ENCODE measurements around the gene FOLH1. TPM values are rescaled to one million over a fixed set of nuclear protein-coding genes. Genes with fewer than 3 reads are reported as not detected.
A peak's percentile ranks its signal among the peaks of the same experiment; 100 is the strongest.
"Not testable (repeated sequence)": the region's sequence is repeated elsewhere in the genome, so short reads cannot be mapped to it uniquely, and the experiment has no call there.

FOLH1 gene
- polyA plus RNA-seq (2013), result 0.14 TPM in 1 of 2 replicates, not detected in the other

DNA sequence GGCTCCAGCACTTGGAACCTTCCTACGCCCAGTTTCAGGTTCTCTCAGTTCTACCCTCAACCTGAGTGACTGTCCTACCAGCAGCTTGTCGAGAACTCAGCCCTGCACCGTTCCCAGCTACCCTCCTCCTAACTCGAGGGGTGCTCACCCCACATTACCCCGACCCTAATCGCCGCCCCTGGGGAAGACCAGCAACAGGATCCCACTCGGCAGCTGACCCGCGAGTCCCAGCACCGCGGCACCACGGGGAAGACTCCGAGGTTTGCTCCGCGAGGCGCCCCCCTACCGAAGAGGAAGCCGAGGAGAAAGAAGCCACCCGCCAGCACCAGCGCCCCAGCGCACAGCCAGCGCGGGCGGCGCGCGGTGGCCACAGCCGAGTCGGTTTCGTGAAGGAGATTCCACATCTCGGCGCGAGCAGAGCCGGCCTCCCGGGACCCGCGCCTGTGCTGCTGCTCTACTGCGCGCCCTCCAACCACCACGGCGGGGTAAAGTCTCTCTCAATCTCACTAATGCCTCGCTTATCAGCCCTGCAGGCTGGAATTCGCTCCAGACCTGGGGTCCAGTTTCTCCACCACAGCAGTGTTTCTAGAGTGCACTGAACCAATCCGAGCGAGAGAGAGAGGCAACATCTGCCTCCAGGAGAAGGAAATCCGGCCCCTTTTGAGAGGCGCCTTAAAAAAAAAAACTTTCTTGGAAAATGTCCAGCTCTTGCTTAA lies at the start of gene FOLH1:
Gene FOLH1 (minus strand): TSS at position 597 of the 716 bp plus-strand sequence. CDS start 193 bp downstream, at position 404.
- H4K8ac ChIP-seq (ENCODE audit: low read depth, low read length), result no peak within 1 kb of the TSS
- peaks cover 6% of the 10 kb centered on the region for H3K9me3 ChIP-seq (ENCODE audit: insufficient read depth, low read depth, low read length)
- H3K4me2 ChIP-seq (ENCODE audit: low read length), result peak within 1 kb of the TSS; percentile 54
- H2BK120ac ChIP-seq (ENCODE audit: insufficient read depth, low read length, poor library complexity), result no peak within 1 kb of the TSS
- H3K79me1 ChIP-seq (ENCODE audit: low read length), result no peaks in the 10 kb centered on the region
- H3K27ac ChIP-seq (ENCODE audit: low read depth, low read length), result no peak within 1 kb of the TSS
- no peak within 1 kb of the TSS for H2BK5ac ChIP-seq (ENCODE audit: low read depth, low read length, poor library complexity)
- H3K9ac ChIP-seq (ENCODE audit: low read length), result no peak within 1 kb of the TSS
- no peaks in the 10 kb centered on the region for H3K79me2 ChIP-seq (ENCODE audit: control insufficient read depth, insufficient read depth, low read length, poor library complexity)
- H3K23ac ChIP-seq (ENCODE audit: low read length), result no peak within 1 kb of the TSS
- peaks cover 6% of the 10 kb centered on the region for H3K27me3 ChIP-seq (ENCODE audit: insufficient read depth, low read length)
- DNase-seq, result no peak
- no peak within 1 kb of the TSS for H3K18ac ChIP-seq (ENCODE audit: low read length)
- H3K14ac ChIP-seq (ENCODE audit: low read length), result no peak within 1 kb of the TSS
- H2BK12ac ChIP-seq (ENCODE audit: low read length), result no peak within 1 kb of the TSS
- whole genome bisulfite sequencing (ENCODE audit: extremely low coverage, insufficient coverage, insufficient read length), result no CpG with 5 or more reads among the region's 48 CpGs
- no peaks in the 10 kb centered on the region for H3K36me3 ChIP-seq (ENCODE audit: control insufficient read depth in 1 of 2, insufficient read depth in 2 of 2, low read length in 2 of 2)
- H4K12ac ChIP-seq (ENCODE audit: low read depth, low read length), result no peak within 1 kb of the TSS
- no peak within 1 kb of the TSS for H3K4ac ChIP-seq (ENCODE audit: low read depth, low read length)
- H2AFZ ChIP-seq (ENCODE audit: insufficient read depth, low read length, poor library complexity), result peak within 1 kb of the TSS; percentile 27
- no peak within 1 kb of the TSS for H3K4me3 ChIP-seq (ENCODE audit: low read depth, low read length)
- H2AK5ac ChIP-seq (ENCODE audit: low read length), result no peak within 1 kb of the TSS
- no peaks in the 10 kb centered on the region for H3K4me1 ChIP-seq (ENCODE audit: control insufficient read depth in 1 of 2, insufficient read depth in 2 of 2, low read length in 2 of 2)
- no peak within 1 kb of the TSS for H4K91ac ChIP-seq (ENCODE audit: low read depth, low read length)

DNA sequence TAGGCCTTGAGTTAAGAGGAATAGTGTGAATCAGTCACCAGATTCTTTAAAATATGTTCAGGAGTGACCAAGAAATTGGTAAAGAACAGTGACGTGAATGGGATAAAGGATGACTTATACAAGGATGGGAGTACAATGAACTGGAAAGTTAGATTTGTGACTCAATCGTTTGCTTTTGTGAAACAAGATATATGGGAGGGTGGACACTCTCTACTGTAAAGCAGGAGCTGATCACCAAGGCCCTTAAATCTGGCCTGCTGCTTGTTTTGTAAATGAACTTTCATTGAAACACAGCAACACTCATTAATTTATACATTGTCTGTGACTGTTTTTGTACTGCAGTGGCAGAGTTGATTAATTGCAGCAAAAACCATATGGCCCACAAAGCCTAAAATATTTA lies 46.7 kb upstream of the FOLH1 start:
- not testable (repeated sequence) for H3K36me3 ChIP-seq (ENCODE audit: control insufficient read depth in 1 of 2, insufficient read depth in 2 of 2, low read length in 2 of 2); H3K4me3 ChIP-seq (ENCODE audit: low read depth, low read length); DNase-seq; H3K79me1 ChIP-seq (ENCODE audit: low read length); H3K9ac ChIP-seq (ENCODE audit: low read length); H4K8ac ChIP-seq (ENCODE audit: low read depth, low read length); H3K14ac ChIP-seq (ENCODE audit: low read length); H2BK120ac ChIP-seq (ENCODE audit: insufficient read depth, low read length, poor library complexity); H3K4me2 ChIP-seq (ENCODE audit: low read length); H2AFZ ChIP-seq (ENCODE audit: insufficient read depth, low read length, poor library complexity); H3K79me2 ChIP-seq (ENCODE audit: control insufficient read depth, insufficient read depth, low read length, poor library complexity); H3K18ac ChIP-seq (ENCODE audit: low read length); H2BK12ac ChIP-seq (ENCODE audit: low read length); H3K9me3 ChIP-seq (ENCODE audit: insufficient read depth, low read depth, low read length); H3K23ac ChIP-seq (ENCODE audit: low read length); H4K91ac ChIP-seq (ENCODE audit: low read depth, low read length); H2AK5ac ChIP-seq (ENCODE audit: low read length); H3K27ac ChIP-seq (ENCODE audit: low read depth, low read length); H3K27me3 ChIP-seq (ENCODE audit: insufficient read depth, low read length); H3K4ac ChIP-seq (ENCODE audit: low read depth, low read length); H3K4me1 ChIP-seq (ENCODE audit: control insufficient read depth in 1 of 2, insufficient read depth in 2 of 2, low read length in 2 of 2); H4K12ac ChIP-seq (ENCODE audit: low read depth, low read length); H2BK5ac ChIP-seq (ENCODE audit: low read depth, low read length, poor library complexity)
- WGBS (ENCODE audit: extremely low coverage, insufficient coverage, insufficient read length), result no CpG with 5 or more reads among the region's 2 CpGs

DNA sequence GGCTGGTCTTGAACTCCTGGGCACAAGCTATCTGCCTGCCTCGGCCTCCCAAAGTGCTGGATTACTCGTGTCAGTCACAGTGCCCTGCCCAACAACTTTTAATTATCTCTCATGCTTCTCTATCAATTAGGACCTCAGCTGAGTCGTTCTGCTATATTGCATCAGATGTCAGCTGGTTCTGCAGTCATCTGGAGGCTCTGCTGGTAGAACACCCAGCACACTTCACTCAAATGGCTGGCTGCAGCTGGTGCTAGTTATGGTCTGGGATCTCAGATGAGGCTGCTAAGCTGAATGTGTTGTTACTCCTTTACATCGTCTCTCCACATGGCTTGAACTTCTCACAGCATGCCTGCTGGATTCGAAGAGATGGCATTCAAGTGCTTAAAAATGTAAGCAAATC lies 42.8 kb upstream of the FOLH1 start:
- H2AK5ac ChIP-seq (ENCODE audit: low read length), result not testable (repeated sequence)
- no CpG with 5 or more reads among the region's 5 CpGs for WGBS (ENCODE audit: extremely low coverage, insufficient coverage, insufficient read length)

DNA sequence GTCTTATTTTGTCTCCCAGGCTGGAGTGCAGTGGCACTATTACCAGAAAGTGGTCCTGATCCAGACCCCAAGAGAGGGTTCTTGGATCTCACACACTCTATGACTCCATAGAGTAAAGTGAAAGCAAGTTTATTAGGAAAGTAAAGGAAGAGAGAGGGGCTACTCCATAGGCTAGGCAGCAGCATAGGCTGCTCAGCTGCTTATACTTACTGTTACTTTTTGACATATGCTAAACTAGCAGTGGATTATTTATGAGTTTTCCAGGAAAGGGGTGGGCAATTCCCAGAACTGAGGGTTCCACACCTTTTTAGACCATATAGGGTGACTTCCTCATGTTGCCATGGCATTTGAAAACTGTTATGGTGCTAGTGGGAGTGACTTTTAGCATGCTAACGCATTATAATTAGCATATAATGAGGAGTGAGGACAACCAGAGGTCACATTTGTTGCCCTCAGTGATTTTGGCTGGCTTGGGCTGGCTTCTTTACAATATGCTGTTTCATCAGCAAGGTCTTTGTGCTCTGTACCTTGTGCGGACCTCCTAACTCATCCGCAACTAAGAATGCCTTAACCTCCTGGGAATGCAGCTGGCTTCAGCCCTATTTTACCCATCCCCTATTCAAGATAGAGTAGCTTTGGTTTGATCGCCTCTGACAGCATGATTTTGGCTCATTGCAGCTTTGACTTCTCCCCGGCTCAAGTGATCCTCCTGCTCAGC lies 42.2 kb upstream of the FOLH1 start:
- WGBS (ENCODE audit: extremely low coverage, insufficient coverage, insufficient read length), result no CpG with 5 or more reads among the region's 5 CpGs
- not testable (repeated sequence) for H3K9ac ChIP-seq (ENCODE audit: low read length); DNase-seq; H4K12ac ChIP-seq (ENCODE audit: low read depth, low read length); H3K14ac ChIP-seq (ENCODE audit: low read length); H3K4ac ChIP-seq (ENCODE audit: low read depth, low read length); H2BK12ac ChIP-seq (ENCODE audit: low read length); H3K4me2 ChIP-seq (ENCODE audit: low read length); H3K9me3 ChIP-seq (ENCODE audit: insufficient read depth, low read depth, low read length); H3K79me2 ChIP-seq (ENCODE audit: control insufficient read depth, insufficient read depth, low read length, poor library complexity); H2AFZ ChIP-seq (ENCODE audit: insufficient read depth, low read length, poor library complexity); H3K4me3 ChIP-seq (ENCODE audit: low read depth, low read length); H3K18ac ChIP-seq (ENCODE audit: low read length); H2AK5ac ChIP-seq (ENCODE audit: low read length); H3K36me3 ChIP-seq (ENCODE audit: control insufficient read depth in 1 of 2, insufficient read depth in 2 of 2, low read length in 2 of 2); H2BK120ac ChIP-seq (ENCODE audit: insufficient read depth, low read length, poor library complexity); H2BK5ac ChIP-seq (ENCODE audit: low read depth, low read length, poor library complexity); H3K27ac ChIP-seq (ENCODE audit: low read depth, low read length); H3K27me3 ChIP-seq (ENCODE audit: insufficient read depth, low read length); H3K23ac ChIP-seq (ENCODE audit: low read length); H4K91ac ChIP-seq (ENCODE audit: low read depth, low read length); H3K79me1 ChIP-seq (ENCODE audit: low read length); H4K8ac ChIP-seq (ENCODE audit: low read depth, low read length); H3K4me1 ChIP-seq (ENCODE audit: control insufficient read depth in 1 of 2, insufficient read depth in 2 of 2, low read length in 2 of 2)

More for the DNA sequence above, 42.8 kb upstream of the FOLH1 start:
- H3K79me1 ChIP-seq (ENCODE audit: low read length); H3K4me3 ChIP-seq (ENCODE audit: low read depth, low read length); H3K4me2 ChIP-seq (ENCODE audit: low read length); H3K9ac ChIP-seq (ENCODE audit: low read length); H2BK5ac ChIP-seq (ENCODE audit: low read depth, low read length, poor library complexity); H3K4me1 ChIP-seq (ENCODE audit: control insufficient read depth in 1 of 2, insufficient read depth in 2 of 2, low read length in 2 of 2); H4K91ac ChIP-seq (ENCODE audit: low read depth, low read length); H3K23ac ChIP-seq (ENCODE audit: low read length); H3K9me3 ChIP-seq (ENCODE audit: insufficient read depth, low read depth, low read length); H3K79me2 ChIP-seq (ENCODE audit: control insufficient read depth, insufficient read depth, low read length, poor library complexity); H3K27ac ChIP-seq (ENCODE audit: low read depth, low read length); H4K12ac ChIP-seq (ENCODE audit: low read depth, low read length); H3K18ac ChIP-seq (ENCODE audit: low read length); H3K4ac ChIP-seq (ENCODE audit: low read depth, low read length); H4K8ac ChIP-seq (ENCODE audit: low read depth, low read length); H2BK120ac ChIP-seq (ENCODE audit: insufficient read depth, low read length, poor library complexity); H3K14ac ChIP-seq (ENCODE audit: low read length); DNase-seq; H3K36me3 ChIP-seq (ENCODE audit: control insufficient read depth in 1 of 2, insufficient read depth in 2 of 2, low read length in 2 of 2); H2AFZ ChIP-seq (ENCODE audit: insufficient read depth, low read length, poor library complexity); H2BK12ac ChIP-seq (ENCODE audit: low read length); H3K27me3 ChIP-seq (ENCODE audit: insufficient read depth, low read length): not testable (repeated sequence)

Measured in trophoblast cell (in vitro differentiated cells and primary cell).